Superior temporal gyrus (tissue), 1 donor: ENCODE results near the gene DTX1.
A peak's percentile ranks its signal among the peaks of the same experiment; 100 is the strongest.

Experiments
- DNase-seq: peaks from one replicate; pipeline ENCODE4 v3.0.0-alpha.2; 2016; ENCODE audit errors: extremely low spot score

Gene DTX1

GRCh38 chr12:113071135-113072112 lies 14.9 kb downstream of the DTX1 start:
- peak; percentile 22 for DNase-seq

- DNase-seq, result no peak
Measured at GRCh38 chr12:113072136-113072535, 15.6 kb downstream of the DTX1 start.

- no peak for DNase-seq
Measured at GRCh38 chr12:113073586-113073985, 17.1 kb downstream of the DTX1 start.

- no peak for DNase-seq
Measured at GRCh38 chr12:113075137-113075683, 18.7 kb downstream of the DTX1 start.

- no peak for DNase-seq
Measured at GRCh38 chr12:113077057-113077858, 20.7 kb downstream of the DTX1 start.

- no peak for DNase-seq
Measured at GRCh38 chr12:113077859-113078255, 21.3 kb downstream of the DTX1 start.

- DNase-seq, result no peak
Measured at GRCh38 chr12:113081873-113082272, 25.3 kb downstream of the DTX1 start.

- no peak for DNase-seq
Measured at GRCh38 chr12:113082486-113083148, 26.1 kb downstream of the DTX1 start.

GRCh38 chr12:113083863-113084435 lies 27.4 kb downstream of the DTX1 start:
- DNase-seq, result no peak

- DNase-seq, result no peak
Measured at GRCh38 chr12:113086249-113087164, 30.0 kb downstream of the DTX1 start.

- DNase-seq, result no peak
Measured at GRCh38 chr12:113087193-113087592, 30.7 kb downstream of the DTX1 start.

GRCh38 chr12:113088037-113088436 lies 31.5 kb downstream of the DTX1 start:
- no peak for DNase-seq

- DNase-seq, result no peak
Measured at GRCh38 chr12:113088971-113089756, 32.6 kb downstream of the DTX1 start.

- DNase-seq, result no peak
Measured at GRCh38 chr12:113089839-113090238, 33.3 kb downstream of the DTX1 start.

GRCh38 chr12:113090740-113091139 lies 34.2 kb downstream of the DTX1 start:
- no peak for DNase-seq

- no peak for DNase-seq
Measured at GRCh38 chr12:113091506-113091905, 35.0 kb downstream of the DTX1 start.

- DNase-seq, result no peak
Measured at GRCh38 chr12:113092607-113093408, 36.3 kb downstream of the DTX1 start.

- DNase-seq, result no peak
Measured at GRCh38 chr12:113093409-113094101, 37.0 kb downstream of the DTX1 start.
